GM23338 (cell line): ENCODE data around the gene GJA3. TPM values are rescaled to one million over a fixed set of nuclear protein-coding genes. Genes with fewer than 3 reads are reported as not detected.

ENCODE experiments used
- ATAC-seq: fragments of 200-7000 bp; cut with Tn5 transposase; 3 replicates; pipeline ENCODE4 v1.9.1; 2020
- DNase-seq: peaks from one replicate; pipeline ENCODE4 v3.0.0-alpha.2; 2015; ENCODE audit warnings: low spot score
- H2AFZ ChIP-seq: fragments of 200-600 bp; sonication (generic); 2 replicates; pipeline ENCODE4 v1.8.0; 2016; ENCODE audit warnings: antibody characterized with exemption, mild to moderate bottlenecking, moderate library complexity
- H3F3A ChIP-seq: fragments of 200-600 bp; sonication (generic); replicated peaks from 2 replicates; pipeline ENCODE4 v1.8.0; 2017; ENCODE audit warnings: antibody characterized with exemption, mixed run types, low read depth
- H3K27ac ChIP-seq: fragments of 200-600 bp; sonication (generic); 2 replicates; pipeline ENCODE4 v1.6.1; 2016; ENCODE audit warnings: low read depth
- H3K27me3 ChIP-seq: fragments of 200-600 bp; sonication (generic); 2 replicates; pipeline ENCODE4 v1.8.0; 2016; ENCODE audit warnings: mild to moderate bottlenecking, mixed run types, moderate library complexity; ENCODE audit not compliant: insufficient read depth
- H3K36me3 ChIP-seq: fragments of 200-600 bp; sonication (generic); 2 replicates; pipeline ENCODE4 v1.8.0; 2016; ENCODE audit warnings: mild to moderate bottlenecking; ENCODE audit not compliant: insufficient read depth
- H3K4me1 ChIP-seq: fragments of 200-600 bp; sonication (generic); 2 replicates; pipeline ENCODE4 v1.8.0; 2016; ENCODE audit warnings: mild to moderate bottlenecking, moderate library complexity; ENCODE audit not compliant: insufficient read depth
- H3K4me2 ChIP-seq: fragments of 200-600 bp; sonication (generic); 2 replicates; pipeline ENCODE4 v1.7.1; 2017; ENCODE audit warnings: mixed run types
- H3K4me3 ChIP-seq: fragments of 200-600 bp; sonication (generic); 2 replicates; pipeline ENCODE4 v1.6.1; 2016; ENCODE audit warnings: mixed run types
- H3K79me2 ChIP-seq: fragments of 200-600 bp; sonication (generic); replicated peaks from 2 replicates; pipeline ENCODE4 v1.8.0; 2017; ENCODE audit warnings: mild to moderate bottlenecking; ENCODE audit not compliant: insufficient read depth
- H3K9me2 ChIP-seq: fragments of 200-600 bp; sonication (generic); 2 replicates; pipeline ENCODE4 v1.8.0; 2017; ENCODE audit not compliant: insufficient read depth
- H4K20me1 ChIP-seq: fragments of 200-600 bp; sonication (generic); replicated peaks from 2 replicates; pipeline ENCODE4 v1.8.0; 2017; ENCODE audit warnings: mild to moderate bottlenecking; ENCODE audit not compliant: insufficient read depth
- H3K27ac Mint-ChIP-seq: 2 replicates; pipeline ENCODE4 v1.8.0; 2020; ENCODE audit warnings: inconsistent platforms, mild to moderate bottlenecking, moderate library complexity, mixed read lengths
- H3K27me3 Mint-ChIP-seq: 3 replicates; pipeline ENCODE4 v1.8.0; 2022; ENCODE audit warnings: low read depth, mild to moderate bottlenecking, moderate library complexity, mixed read lengths, inconsistent platforms; ENCODE audit not compliant: insufficient read depth, poor library complexity
- H3K36me3 Mint-ChIP-seq: 3 replicates; pipeline ENCODE4 v1.8.0; 2021; ENCODE audit warnings: low read depth, mild to moderate bottlenecking, inconsistent platforms, moderate library complexity, mixed read lengths
- H3K4me1 Mint-ChIP-seq: 3 replicates; pipeline ENCODE4 v1.8.0; 2020; ENCODE audit warnings: mild to moderate bottlenecking, inconsistent platforms, mixed read lengths
- H3K4me3 Mint-ChIP-seq: 3 replicates; pipeline ENCODE4 v1.8.0; 2021; ENCODE audit warnings: moderate library complexity, mild to moderate bottlenecking, inconsistent platforms, mixed read lengths
- H3K9me3 Mint-ChIP-seq: 3 replicates; pipeline ENCODE4 v1.8.0; 2020; ENCODE audit warnings: moderate library complexity, mild to moderate bottlenecking, inconsistent platforms, mixed read lengths
- CREB1 ChIP-seq: fragments of 250-450 bp; sonication (Bioruptor Pico); IDR thresholded peaks from 2 replicates; pipeline ENCODE4 v1.5.0; 2020; ENCODE audit warnings: low read depth, mild to moderate bottlenecking, moderate library complexity
- CTCF ChIP-seq, 2 experiments: fragments of 200-600 bp in 1 of 2; sonication (generic) in 1 of 2; conservative IDR thresholded peaks; 2 replicates each; pipeline versions ENCODE4 v1.5.1 to v1.6.1; 2016 to 2017; ENCODE audit warnings: antibody characterized with exemption in 2 of 2, low read depth in 2 of 2, mild to moderate bottlenecking in 2 of 2, moderate library complexity in 1 of 2
- ETS1 ChIP-seq: IDR thresholded peaks from 2 replicates; pipeline ENCODE4 v1.6.1; 2016; ENCODE audit warnings: antibody characterized with exemption
- EZH2 ChIP-seq: fragments of 200-600 bp; sonication (generic); IDR thresholded peaks from one replicate; pipeline ENCODE4 v1.8.0; 2017; ENCODE audit warnings: antibody characterized with exemption, mild to moderate bottlenecking, low read depth; ENCODE audit not compliant: unreplicated experiment
- EZH2phosphoT487 ChIP-seq: fragments of 200-600 bp; sonication (generic); IDR thresholded peaks from one replicate; pipeline ENCODE4 v1.8.1; 2018; ENCODE audit warnings: antibody characterized with exemption; ENCODE audit not compliant: unreplicated experiment
- JUNB ChIP-seq: IDR thresholded peaks from one replicate; pipeline ENCODE4 v1.6.1; 2016; ENCODE audit warnings: antibody characterized with exemption; ENCODE audit not compliant: unreplicated experiment
- NANOG ChIP-seq: IDR thresholded peaks from 2 replicates; pipeline ENCODE4 v1.6.1; 2016; ENCODE audit warnings: antibody characterized with exemption, borderline replicate concordance
- POLR2AphosphoS5 ChIP-seq: IDR thresholded peaks from 2 replicates; pipeline ENCODE4 v1.6.1; 2016; ENCODE audit warnings: antibody characterized with exemption, low read depth
- REST ChIP-seq: IDR thresholded peaks from one replicate; pipeline ENCODE4 v1.6.1; 2018; ENCODE audit warnings: antibody characterized with exemption; ENCODE audit not compliant: unreplicated experiment
- STAT1 ChIP-seq: IDR thresholded peaks from one replicate; pipeline ENCODE4 v1.6.1; 2016; ENCODE audit warnings: antibody characterized with exemption; ENCODE audit not compliant: unreplicated experiment
- ZNF114 ChIP-seq: fragments of 250-450 bp; sonication (Bioruptor Pico); IDR thresholded peaks from 2 replicates; pipeline ENCODE4 v1.5.0; 2020; ENCODE audit warnings: mild to moderate bottlenecking, moderate library complexity
- ZNF331 ChIP-seq: fragments of 250-450 bp; sonication (Bioruptor Pico); IDR thresholded peaks from 2 replicates; pipeline ENCODE4 v1.5.0; 2020; ENCODE audit warnings: low read depth, mild to moderate bottlenecking, moderate library complexity
- ZNF462 ChIP-seq: fragments of 250-450 bp; sonication (Bioruptor Pico); IDR thresholded peaks from 2 replicates; pipeline ENCODE4 v1.5.0; 2020; ENCODE audit warnings: mild to moderate bottlenecking, moderate library complexity
- polyA plus RNA-seq: library from polyadenylated mRNA; unstranded; fragments of >200 nt; fragmentation: Nextera tagmentation; extraction: Ambion mirVana; gene quantifications from 2 replicates; pipeline ENCODE4 v1.2.1, GENCODE V29; 2016
- total RNA-seq: library from RNA; depleted of rRNA; stranded (reverse); fragments of >200 nt; shearing (Covaris generic); gene quantifications from 2 replicates; pipeline ENCODE4 v1.2.3, GENCODE V29; 2014

The GJA3 gene
- total and polyA plus RNA-seq, 2 experiments from 2014 or later: 0.17 to 0.23 TPM

- no peaks in the 10 kb centered on the region for H3K79me2 ChIP-seq
- peaks cover 18% of the 10 kb centered on the region for H3K27me3 ChIP-seq
- H3K9me2 ChIP-seq: no peaks in the 10 kb centered on the region
- Mint-ChIP-seq H3K4me3 (no peak overlapping the region), H3K4me1 (peaks cover 16% of the 10 kb centered on the region), H3K36me3 (no peaks in the 10 kb centered on the region), H3K27me3 (peaks cover 23% of the 10 kb centered on the region), H3K27ac (no peak overlapping the region), H3K9me3 (peaks cover 6% of the 10 kb centered on the region; the same call in 2 of the 3 replicates)
- H4K20me1 ChIP-seq: no peaks in the 10 kb centered on the region
- DNase-seq (no peak), ATAC-seq (no peak)
- H3K4me2 ChIP-seq: no peak overlapping the region
- H3F3A ChIP-seq: 0 out of 2 replicates have a peak, but pooled peaks cover 4% of the 10 kb centered on the region
- no peaks in the 10 kb centered on the region for H3K36me3 ChIP-seq
- no peak overlapping the region for H2AFZ ChIP-seq
- no peak overlapping the region for H3K27ac ChIP-seq
- H3K4me1 ChIP-seq: peaks cover 7% of the 10 kb centered on the region
- no peak for TF ChIP-seq JUNB
- TF ChIP-seq NANOG: no peak
- no peak for TF ChIP-seq EZH2
- TF ChIP-seq ZNF114: no peak
- TF ChIP-seq ETS1: no peak
- TF ChIP-seq ZNF462 (CRISPR knock-in tag): no peak
- TF ChIP-seq ZNF331 (CRISPR knock-in tag): no peak
- TF ChIP-seq REST: no peak
- TF ChIP-seq POLR2AphosphoS5: no peak
- TF ChIP-seq STAT1: no peak
- no peak for TF ChIP-seq CREB1 (CRISPR knock-in tag)
- TF ChIP-seq EZH2phosphoT487: no peak
- TF ChIP-seq CTCF (conservative IDR thresholded peaks at IDR 0.05; ENCODE audit: low read depth in 2 of 2): no peak
- no peak overlapping the region for H3K4me3 ChIP-seq
Observed at GRCh38 chr13:20144141-20144850, 16.6 kb downstream of the GJA3 start.
